SK-N-SH (cell line): Measurements from ENCODE around the gene PLD3. TPM values are rescaled to one million over a fixed set of nuclear protein-coding genes. Genes with fewer than 3 reads are reported as not detected.

Experiments used
- CTCF ChIA-PET: fragments of 300-600, 350-600 bp; formaldehyde crosslinking; extraction: SDS; loops from one replicate; lab custom pipeline; 2021; lab: Yijun Ruan, JAX
- POLR2A ChIA-PET: fragments of 350-600 bp; sonication (Branson Sonifier 250); formaldehyde crosslinking; extraction: SDS; loops from one replicate; lab custom pipeline; 2020; ENCODE audit warnings: antibody characterized with exemption, inconsistent platforms; lab: Yijun Ruan, JAX
- DNase-seq: peaks from one replicate; pipeline ENCODE4 v3.0.0; 2012
- H2AFZ ChIP-seq: fragments of 200-600 bp; sonication (generic); 2 replicates; pipeline ENCODE4 v1.8.1; 2016; ENCODE audit warnings: antibody characterized with exemption, mild to moderate bottlenecking, low read depth
- H3F3A ChIP-seq: fragments of 200-600 bp; sonication (generic); replicated peaks from 2 replicates; pipeline ENCODE3; 2016; ENCODE audit warnings: antibody characterized with exemption, mild to moderate bottlenecking; ENCODE audit not compliant: insufficient read depth
- H3K27ac ChIP-seq, 2 experiments: fragments of 200-500 bp in 1 of 2; fragments of 200-600 bp in 1 of 2; sonication (Bioruptor generic) in 1 of 2; sonication (generic), shearing (Covaris generic) in 1 of 2; 2 replicates each; pipeline versions ENCODE4 v1.5.1 to v1.6.1; 2014 to 2016; ENCODE audit warnings: low read depth in 2 of 2, inconsistent platforms in 1 of 2, low read length in 1 of 2, mild to moderate bottlenecking in 1 of 2, mixed read lengths in 1 of 2
- H3K27me3 ChIP-seq: fragments of 200-600 bp; sonication (generic), shearing (Covaris generic); 2 replicates; pipeline ENCODE4 v1.6.1; 2016; ENCODE audit warnings: mixed run types; ENCODE audit not compliant: insufficient read depth
- H3K36me3 ChIP-seq, 2 experiments: fragments of 200-500 bp in 1 of 2; fragments of 200-600 bp in 1 of 2; sonication (Bioruptor generic) in 1 of 2; sonication (generic) in 1 of 2; replicated peaks in 1 of 2; 2 replicates each; pipeline versions ENCODE3 to v1.5.1; 2014 to 2016; ENCODE audit warnings: low read length in 1 of 2, mild to moderate bottlenecking in 1 of 2; ENCODE audit not compliant: insufficient read depth in 2 of 2, control insufficient read depth in 1 of 2
- H3K4me1 ChIP-seq, 2 experiments: fragments of 200-500 bp in 1 of 2; fragments of 200-600 bp in 1 of 2; sonication (Bioruptor generic) in 1 of 2; sonication (generic), shearing (Covaris generic) in 1 of 2; 2 replicates each; pipeline versions ENCODE4 v1.5.1 to v1.6.1; 2014 to 2016; ENCODE audit warnings: low read depth in 1 of 2, low read length in 1 of 2, mixed run types in 1 of 2; ENCODE audit not compliant: insufficient read depth in 2 of 2, control insufficient read depth in 1 of 2
- H3K4me2 ChIP-seq: fragments of 200-600 bp; sonication (generic), shearing (Covaris generic); 2 replicates; pipeline ENCODE4 v1.6.1; 2017; ENCODE audit warnings: mixed run types
- H3K4me3 ChIP-seq, 2 experiments: fragments of 200-500 bp in 1 of 2; fragments of 200-600 bp in 1 of 2; sonication (Bioruptor generic) in 1 of 2; sonication (generic), shearing (Covaris generic) in 1 of 2; 2 replicates each; pipeline versions ENCODE4 v1.5.1 to v1.8.1; 2014 to 2016; ENCODE audit warnings: low read depth in 2 of 2, inconsistent platforms in 1 of 2, low read length in 1 of 2, mild to moderate bottlenecking in 1 of 2, mixed read lengths in 1 of 2, moderate library complexity in 1 of 2
- H3K79me2 ChIP-seq: fragments of 200-600 bp; sonication (generic); 2 replicates; pipeline ENCODE4 v1.8.1; 2017; ENCODE audit warnings: mild to moderate bottlenecking; ENCODE audit not compliant: insufficient read depth
- H3K9ac ChIP-seq: fragments of 200-600 bp; sonication (generic); 2 replicates; pipeline ENCODE4 v1.6.1; 2017; ENCODE audit warnings: mixed run types
- H3K9me2 ChIP-seq: fragments of 200-600 bp; sonication (generic); 2 replicates; pipeline ENCODE4 v1.6.1; 2017; ENCODE audit warnings: mixed run types
- H3K9me3 ChIP-seq: fragments of 200-600 bp; sonication (generic); 2 replicates; pipeline ENCODE4 v1.6.1; 2017; ENCODE audit warnings: mixed run types, mild to moderate bottlenecking, moderate library complexity
- H4K20me1 ChIP-seq: fragments of 200-600 bp; sonication (generic); 2 replicates; pipeline ENCODE4 v1.6.1; 2017; ENCODE audit warnings: mild to moderate bottlenecking, mixed run types; ENCODE audit not compliant: insufficient read depth
- CHD2 ChIP-seq: fragments of 150-350 bp; IDR thresholded peaks from 2 replicates; pipeline ENCODE4 v1.6.1; 2018; ENCODE audit warnings: low read length; ENCODE audit not compliant: partially characterized antibody
- ELF1 ChIP-seq: IDR thresholded peaks from 2 replicates; pipeline ENCODE4 v1.4.0; 2012
- EZH2phosphoT487 ChIP-seq: fragments of 200-600 bp; sonication (generic); IDR thresholded peaks from 2 replicates; pipeline ENCODE4 v1.6.1; 2017; ENCODE audit warnings: low read depth, mixed run types, mild to moderate bottlenecking, antibody characterized with exemption, moderate library complexity, borderline replicate concordance
- FOSL2 ChIP-seq: IDR thresholded peaks from 2 replicates; pipeline ENCODE4 v1.4.0; 2012; ENCODE audit warnings: low read depth, mild to moderate bottlenecking, moderate library complexity, borderline replicate concordance
- FOXM1 ChIP-seq: IDR thresholded peaks from 2 replicates; pipeline ENCODE4 v1.4.0; 2012; ENCODE audit warnings: low read depth, mild to moderate bottlenecking
- GATA2 ChIP-seq: sonication (generic); formaldehyde crosslinking; IDR thresholded peaks from 2 replicates; pipeline ENCODE4 v1.5.0; 2020; ENCODE audit warnings: mild to moderate bottlenecking, missing genetic modification reagents
- JUND ChIP-seq: IDR thresholded peaks from 2 replicates; pipeline ENCODE4 v1.4.0; 2012
- MXI1 ChIP-seq: IDR thresholded peaks from 2 replicates; pipeline ENCODE4 v1.6.1; 2012; ENCODE audit warnings: mild to moderate bottlenecking, low read depth, low read length, improper control_type of control experiment
- NFIC ChIP-seq: IDR thresholded peaks from 2 replicates; pipeline ENCODE4 v1.4.0; 2012; ENCODE audit warnings: borderline replicate concordance
- POLR2AphosphoS5 ChIP-seq: IDR thresholded peaks from 2 replicates; pipeline ENCODE4 v1.6.1; 2012; ENCODE audit warnings: low read depth, low read length
- SIN3A ChIP-seq: IDR thresholded peaks from 2 replicates; pipeline ENCODE4 v1.6.1; 2012; ENCODE audit warnings: low read depth, mild to moderate bottlenecking, low read length, moderate library complexity, borderline replicate concordance
- TAF1 ChIP-seq: IDR thresholded peaks from 2 replicates; pipeline ENCODE4 v1.6.1; 2012; ENCODE audit warnings: low read depth, mild to moderate bottlenecking, low read length, moderate library complexity, borderline replicate concordance
- TCF12 ChIP-seq: IDR thresholded peaks from 2 replicates; pipeline ENCODE4 v1.4.0; 2012
- YY1 ChIP-seq: IDR thresholded peaks from 2 replicates; pipeline ENCODE4 v1.4.0; 2012; ENCODE audit warnings: low read depth, mild to moderate bottlenecking
- WGBS: methylation state at CpG from one replicate; pipeline ENCODE4 v1.1.6; 2017; ENCODE audit warnings: low lambda C conversion rate; 5-methylcytosine and 5-hydroxymethylcytosine counted together
- polyA plus RNA-seq, 3 experiments: library from polyadenylated mRNA; depleted of rRNA; stranded (reverse); fragments of >200 nt; gene quantifications; 2 replicates each; pipeline ENCODE4 v1.2.3, GENCODE V29; 2012
- TF ChIP-seq, protein P1 (sequence below): fragments of 150-350 bp; IDR thresholded peaks from 2 replicates; pipeline ENCODE4 v1.6.1; 2017; ENCODE audit warnings: antibody characterized with exemption, low read length, low read depth, borderline replicate concordance
- TF ChIP-seq, protein P2 (sequence below): IDR thresholded peaks from 2 replicates; pipeline ENCODE4 v1.4.0; 2012; ENCODE audit warnings: low read depth, borderline replicate concordance
- TF ChIP-seq, protein P3 (sequence below): IDR thresholded peaks from 2 replicates; pipeline ENCODE4 v1.6.1; 2012; ENCODE audit warnings: mild to moderate bottlenecking, low read depth, low read length, moderate library complexity

Gene PLD3
- polyA plus RNA-seq, 1 of the 3 experiments (the other 2 are of a cell fraction): 511 TPM

DNA sequence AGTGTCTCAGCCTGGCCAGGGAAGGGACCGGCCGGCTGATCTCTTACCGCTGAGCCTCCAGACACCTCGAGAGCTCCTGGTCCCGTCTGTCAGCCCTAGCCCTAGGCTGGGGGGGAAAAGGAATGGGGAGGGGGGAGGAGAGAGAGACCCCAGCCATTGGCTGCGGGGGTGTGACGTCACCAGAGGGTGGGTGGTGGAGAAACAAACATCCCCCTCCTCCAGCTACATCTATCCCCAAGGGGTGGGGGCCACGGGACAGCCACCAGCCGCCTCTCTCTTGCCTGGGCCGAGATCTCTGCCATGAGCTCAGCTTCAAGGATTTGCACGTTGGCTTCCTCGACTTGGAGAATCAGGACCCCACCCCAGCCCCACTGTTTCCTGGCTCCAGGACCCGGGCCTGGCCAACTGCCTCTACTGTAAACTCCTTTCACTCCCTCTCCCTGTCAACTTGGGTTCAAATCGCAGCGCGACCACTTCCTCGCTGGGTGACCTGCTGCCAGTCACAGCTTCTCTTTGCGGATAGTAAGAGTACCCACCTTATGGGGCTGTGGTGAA, 64.9 kb downstream of the PLD3 start, which contains the start of gene PRX:
Gene PRX, minus strand, starts transcription at position 88 of the 555 bp plus-strand sequence. CDS start 5,446 bp downstream, outside the sequence.
- no peak within 1 kb of the TSS for H3K27ac ChIP-seq
- no peaks in the 10 kb centered on the region for H4K20me1 ChIP-seq
- no peaks in the 10 kb centered on the region; a peak in 1 of 4 replicates for H3K4me1 ChIP-seq
- H3K79me2 ChIP-seq: no peaks in the 10 kb centered on the region
- peaks cover 9% of the 10 kb centered on the region for H3F3A ChIP-seq
- no peaks in the 10 kb centered on the region for H3K9me3 ChIP-seq
- H3K9me2 ChIP-seq: no peaks in the 10 kb centered on the region
- DNase-seq: peak; percentile 72
- H3K36me3 ChIP-seq: no peaks in the 10 kb centered on the region
- no peak within 1 kb of the TSS for H2AFZ ChIP-seq
- H3K4me2 ChIP-seq: no peak within 1 kb of the TSS
- H3K9ac ChIP-seq: no peak within 1 kb of the TSS
- 74% methylated on average over 18 of the region's 18 CpGs for WGBS
- ChIA-PET CTCF (interaction anchor here (1.1 to 3.3 kb wide), 4 partner anchors 8 to 221 kb away, joined by 3 to 15 read pairs (median 6); partner anchors contain the start of gene SERTAD3), POLR2A (interaction anchor here (0.6 to 0.7 kb wide), 2 partner anchors 9 to 65 kb away, joined by 3 read pairs; partner anchors contain the start of gene PLD3)
- no peak for TF ChIP-seq CHD2
- no peak for TF ChIP-seq EZH2phosphoT487
- no peak within 1 kb of the TSS for H3K4me3 ChIP-seq
- no peaks in the 10 kb centered on the region for H3K27me3 ChIP-seq

DNA sequence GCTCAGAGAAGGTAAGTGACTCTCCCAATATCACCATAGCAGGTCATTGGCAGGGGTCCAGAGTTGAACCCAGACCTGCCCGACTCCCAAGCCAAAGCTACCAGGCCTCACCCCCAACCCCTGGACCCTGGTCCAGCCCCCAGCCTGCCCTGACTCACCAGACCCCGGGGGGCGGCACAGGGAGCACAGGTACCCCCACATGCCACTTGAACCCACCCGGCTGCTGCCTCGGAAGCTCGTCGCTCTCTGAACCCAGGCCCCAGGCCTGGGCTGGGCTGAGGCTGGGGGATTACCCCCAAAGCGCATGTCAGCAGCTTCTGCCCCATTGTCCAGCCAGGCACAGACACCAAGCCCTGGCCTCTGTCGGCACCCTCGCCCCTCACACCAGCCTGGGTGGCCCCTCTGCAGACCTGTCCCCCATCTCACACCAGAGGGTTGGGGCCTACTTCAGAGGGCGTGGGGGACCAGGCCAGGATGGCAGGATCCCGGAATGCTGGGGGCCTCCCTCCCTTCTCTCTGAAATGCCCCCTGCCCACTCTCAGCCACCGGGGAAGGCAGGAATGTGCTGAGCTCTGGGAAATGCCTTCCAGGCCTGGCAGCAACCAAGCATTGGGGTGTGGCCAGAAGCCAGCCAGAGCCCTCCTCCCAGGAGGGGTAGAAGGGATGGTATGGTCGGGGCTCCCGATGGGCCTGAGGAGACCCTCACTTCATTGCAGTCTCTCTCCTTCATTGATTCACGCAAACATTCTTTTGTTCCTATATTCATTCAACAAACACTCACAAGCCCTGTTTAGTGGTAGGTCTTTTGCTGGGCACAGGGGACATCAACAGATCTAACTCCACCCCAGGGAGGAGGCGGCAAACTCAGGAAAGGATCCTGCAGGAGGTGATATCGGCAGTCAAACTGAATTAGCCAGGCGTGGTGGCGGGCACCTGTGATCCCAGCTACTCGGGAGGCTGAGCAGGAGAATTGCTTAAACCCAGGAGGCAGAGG, 66.3 kb downstream of the PLD3 start:
- Histone ChIP-seq H3K27ac (no peak overlapping the region), H3K4me1 (no peaks in the 10 kb centered on the region; a peak in 1 of 4 replicates), H3K9ac (no peak overlapping the region), H3K9me2 (no peaks in the 10 kb centered on the region), H3F3A (peaks cover 9% of the 10 kb centered on the region), H3K4me2 (no peak overlapping the region), H3K79me2 (no peaks in the 10 kb centered on the region), H3K4me3 (no peak overlapping the region), H3K9me3 (no peaks in the 10 kb centered on the region), H3K36me3 (no peaks in the 10 kb centered on the region), H3K27me3 (no peaks in the 10 kb centered on the region), H2AFZ (no peak overlapping the region), H4K20me1 (no peaks in the 10 kb centered on the region)
- ChIA-PET CTCF (interaction anchor here (1.1 to 2.4 kb wide), 6 partner anchors 10 to 220 kb away, joined by 3 to 8 read pairs (median 5); partner anchors contain the start of gene SERTAD3), POLR2A (interaction anchor here (0.9 kb wide), 1 partner anchor 11 kb away, joined by 3 read pairs; no protein-coding TSS in a partner anchor)
- DNase-seq: peak; percentile 12
- 82% methylated on average over 13 of the region's 21 CpGs for WGBS
- TF ChIP-seq TAF1 (no peak), TCF12 (no peak), GATA2 (CRISPR knock-in tag) (no peak), FOXM1 (no peak), ELF1 (no peak), FOSL2 (no peak), YY1 (no peak), NFIC (no peak), MXI1 (no peak), JUND (no peak), POLR2AphosphoS5 (no peak), SIN3A (no peak)
- TF ChIP-seq, protein P1, sequence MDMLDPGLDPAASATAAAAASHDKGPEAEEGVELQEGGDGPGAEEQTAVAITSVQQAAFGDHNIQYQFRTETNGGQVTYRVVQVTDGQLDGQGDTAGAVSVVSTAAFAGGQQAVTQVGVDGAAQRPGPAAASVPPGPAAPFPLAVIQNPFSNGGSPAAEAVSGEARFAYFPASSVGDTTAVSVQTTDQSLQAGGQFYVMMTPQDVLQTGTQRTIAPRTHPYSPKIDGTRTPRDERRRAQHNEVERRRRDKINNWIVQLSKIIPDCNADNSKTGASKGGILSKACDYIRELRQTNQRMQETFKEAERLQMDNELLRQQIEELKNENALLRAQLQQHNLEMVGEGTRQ: no peak
- TF ChIP-seq, protein P2, sequence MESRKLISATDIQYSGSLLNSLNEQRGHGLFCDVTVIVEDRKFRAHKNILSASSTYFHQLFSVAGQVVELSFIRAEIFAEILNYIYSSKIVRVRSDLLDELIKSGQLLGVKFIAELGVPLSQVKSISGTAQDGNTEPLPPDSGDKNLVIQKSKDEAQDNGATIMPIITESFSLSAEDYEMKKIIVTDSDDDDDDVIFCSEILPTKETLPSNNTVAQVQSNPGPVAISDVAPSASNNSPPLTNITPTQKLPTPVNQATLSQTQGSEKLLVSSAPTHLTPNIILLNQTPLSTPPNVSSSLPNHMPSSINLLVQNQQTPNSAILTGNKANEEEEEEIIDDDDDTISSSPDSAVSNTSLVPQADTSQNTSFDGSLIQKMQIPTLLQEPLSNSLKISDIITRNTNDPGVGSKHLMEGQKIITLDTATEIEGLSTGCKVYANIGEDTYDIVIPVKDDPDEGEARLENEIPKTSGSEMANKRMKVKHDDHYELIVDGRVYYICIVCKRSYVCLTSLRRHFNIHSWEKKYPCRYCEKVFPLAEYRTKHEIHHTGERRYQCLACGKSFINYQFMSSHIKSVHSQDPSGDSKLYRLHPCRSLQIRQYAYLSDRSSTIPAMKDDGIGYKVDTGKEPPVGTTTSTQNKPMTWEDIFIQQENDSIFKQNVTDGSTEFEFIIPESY: no peak
- TF ChIP-seq, protein P3, sequence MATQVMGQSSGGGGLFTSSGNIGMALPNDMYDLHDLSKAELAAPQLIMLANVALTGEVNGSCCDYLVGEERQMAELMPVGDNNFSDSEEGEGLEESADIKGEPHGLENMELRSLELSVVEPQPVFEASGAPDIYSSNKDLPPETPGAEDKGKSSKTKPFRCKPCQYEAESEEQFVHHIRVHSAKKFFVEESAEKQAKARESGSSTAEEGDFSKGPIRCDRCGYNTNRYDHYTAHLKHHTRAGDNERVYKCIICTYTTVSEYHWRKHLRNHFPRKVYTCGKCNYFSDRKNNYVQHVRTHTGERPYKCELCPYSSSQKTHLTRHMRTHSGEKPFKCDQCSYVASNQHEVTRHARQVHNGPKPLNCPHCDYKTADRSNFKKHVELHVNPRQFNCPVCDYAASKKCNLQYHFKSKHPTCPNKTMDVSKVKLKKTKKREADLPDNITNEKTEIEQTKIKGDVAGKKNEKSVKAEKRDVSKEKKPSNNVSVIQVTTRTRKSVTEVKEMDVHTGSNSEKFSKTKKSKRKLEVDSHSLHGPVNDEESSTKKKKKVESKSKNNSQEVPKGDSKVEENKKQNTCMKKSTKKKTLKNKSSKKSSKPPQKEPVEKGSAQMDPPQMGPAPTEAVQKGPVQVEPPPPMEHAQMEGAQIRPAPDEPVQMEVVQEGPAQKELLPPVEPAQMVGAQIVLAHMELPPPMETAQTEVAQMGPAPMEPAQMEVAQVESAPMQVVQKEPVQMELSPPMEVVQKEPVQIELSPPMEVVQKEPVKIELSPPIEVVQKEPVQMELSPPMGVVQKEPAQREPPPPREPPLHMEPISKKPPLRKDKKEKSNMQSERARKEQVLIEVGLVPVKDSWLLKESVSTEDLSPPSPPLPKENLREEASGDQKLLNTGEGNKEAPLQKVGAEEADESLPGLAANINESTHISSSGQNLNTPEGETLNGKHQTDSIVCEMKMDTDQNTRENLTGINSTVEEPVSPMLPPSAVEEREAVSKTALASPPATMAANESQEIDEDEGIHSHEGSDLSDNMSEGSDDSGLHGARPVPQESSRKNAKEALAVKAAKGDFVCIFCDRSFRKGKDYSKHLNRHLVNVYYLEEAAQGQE: no peak
